HG03442 (cell line): ENCODE data around the gene TMEM236.

ENCODE experiments used
- ATAC-seq: cut with Tn5 transposase; IDR thresholded peaks from one replicate; pipeline ENCODE4 v1.9.1; 2021; ENCODE audit warnings: mild to moderate bottlenecking, moderate library complexity; ENCODE audit not compliant: unreplicated experiment

TMEM236 gene

GRCh38 chr10:17817316-17817715 is 65.3 kb downstream of the TMEM236 start:
- no peak for ATAC-seq

- no peak for ATAC-seq
Observed at GRCh38 chr10:17817790-17818189, 65.8 kb downstream of the TMEM236 start.

GRCh38 chr10:17819836-17820235 is 67.8 kb downstream of the TMEM236 start:
- no peak for ATAC-seq

GRCh38 chr10:17820943-17821342 is 68.9 kb downstream of the TMEM236 start:
- no peak for ATAC-seq

GRCh38 chr10:17821893-17822292 is 69.9 kb downstream of the TMEM236 start:
- ATAC-seq, result no peak

GRCh38 chr10:17831341-17831740 is 79.3 kb downstream of the TMEM236 start:
- ATAC-seq, result no peak

- ATAC-seq, result no peak
Observed at GRCh38 chr10:17831896-17832295, 79.9 kb downstream of the TMEM236 start.

- no peak for ATAC-seq
Observed at GRCh38 chr10:17833656-17834055, 81.7 kb downstream of the TMEM236 start.

- ATAC-seq, result no peak
Observed at GRCh38 chr10:17835688-17836087, 83.7 kb downstream of the TMEM236 start.

- ATAC-seq, result no peak
Observed at GRCh38 chr10:17836942-17837341, 84.9 kb downstream of the TMEM236 start.

GRCh38 chr10:17838080-17838648 is 86.2 kb downstream of the TMEM236 start:
- no peak for ATAC-seq

- ATAC-seq, result no peak
Observed at GRCh38 chr10:17841050-17841449, 89.0 kb downstream of the TMEM236 start.

GRCh38 chr10:17842641-17843040 is 90.6 kb downstream of the TMEM236 start:
- no peak for ATAC-seq

- ATAC-seq, result no peak
Observed at GRCh38 chr10:17847585-17848296, 95.7 kb downstream of the TMEM236 start.

GRCh38 chr10:17848646-17849045 is 96.6 kb downstream of the TMEM236 start:
- no peak for ATAC-seq
